IMR-90 (cell line): Measurements from ENCODE around the gene LGI4. TPM values are rescaled to one million over a fixed set of nuclear protein-coding genes. Genes with fewer than 3 reads are reported as not detected.

Experiments
- ATAC-seq: fragments of 200-7000 bp; cut with Tn5 transposase; 2 replicates; pipeline ENCODE4 v1.9.1; 2020; ENCODE audit warnings: low read depth, mild to moderate bottlenecking, moderate library complexity
- BruUV-seq: library from RNA; stranded (reverse); fragments of 400-500 nt; replicated peaks from 2 replicates; lab custom pipeline; 2021; lab: Mats Ljungman, UMichigan
- CTCF ChIA-PET: fragments of 300-600 bp; formaldehyde crosslinking; extraction: SDS; loops from one replicate; lab custom pipeline; 2021; ENCODE audit warnings: antibody characterized with exemption; lab: Yijun Ruan, JAX
- POLR2A ChIA-PET: fragments of 300-600 bp; sonication (Branson Sonifier 250); formaldehyde crosslinking; loops from one replicate; lab custom pipeline; 2022; ENCODE audit warnings: antibody characterized with exemption; ENCODE audit not compliant: unreplicated experiment; lab: Charles Lee
- DNase-seq: peaks from one replicate; pipeline ENCODE4 v3.0.0; 2013
- H2AFZ ChIP-seq: replicated peaks from 2 replicates; pipeline ENCODE3; 2013; ENCODE audit warnings: low read length, mild to moderate bottlenecking; ENCODE audit not compliant: poor library complexity
- H2AK5ac ChIP-seq: 2 replicates; pipeline ENCODE4 v1.6.1; 2013; ENCODE audit warnings: low read depth, low read length, inconsistent platforms
- H2AK9ac ChIP-seq: replicated peaks from 2 replicates; pipeline ENCODE3; 2013; ENCODE audit warnings: mild to moderate bottlenecking, low read depth, low read length, moderate library complexity; ENCODE audit not compliant: poor library complexity
- H2BK120ac ChIP-seq: 2 replicates; pipeline ENCODE4 v1.6.1; 2013; ENCODE audit warnings: low read depth, low read length, inconsistent platforms
- H2BK15ac ChIP-seq: 3 replicates; pipeline ENCODE4 v1.6.1; 2013; ENCODE audit warnings: low read depth, low read length, inconsistent platforms
- H2BK20ac ChIP-seq: 2 replicates; pipeline ENCODE4 v1.6.1; 2013; ENCODE audit warnings: low read depth, mild to moderate bottlenecking, inconsistent platforms, low read length, moderate library complexity
- H2BK5ac ChIP-seq: 2 replicates; pipeline ENCODE4 v1.6.1; 2013; ENCODE audit warnings: mild to moderate bottlenecking, low read depth, low read length, inconsistent platforms; ENCODE audit not compliant: poor library complexity, severe bottlenecking
- H3K14ac ChIP-seq: replicated peaks from 2 replicates; pipeline ENCODE4 v1.6.1; 2013; ENCODE audit warnings: low read depth, low read length, inconsistent platforms
- H3K18ac ChIP-seq: 2 replicates; pipeline ENCODE4 v1.6.1; 2013; ENCODE audit warnings: low read depth, low read length, control low read depth
- H3K23ac ChIP-seq: 2 replicates; pipeline ENCODE4 v1.6.1; 2013; ENCODE audit warnings: low read depth, low read length, inconsistent platforms
- H3K27ac ChIP-seq: 2 replicates; pipeline ENCODE4 v1.5.1; 2013; ENCODE audit warnings: mild to moderate bottlenecking, control low read depth, low read length; ENCODE audit not compliant: insufficient read depth
- H3K27me3 ChIP-seq: 2 replicates; pipeline ENCODE4 v1.6.1; 2013; ENCODE audit warnings: low read length; ENCODE audit not compliant: control insufficient read depth, insufficient read depth
- H3K36me3 ChIP-seq: 2 replicates; pipeline ENCODE4 v1.6.1; 2013; ENCODE audit warnings: low read length, mixed read lengths; ENCODE audit not compliant: control insufficient read depth, insufficient read depth
- H3K4ac ChIP-seq: 2 replicates; pipeline ENCODE4 v1.6.1; 2013; ENCODE audit warnings: low read depth, low read length, inconsistent platforms
- H3K4me1 ChIP-seq: 2 replicates; pipeline ENCODE4 v1.6.1; 2013; ENCODE audit warnings: low read length, mixed read lengths; ENCODE audit not compliant: control insufficient read depth, insufficient read depth
- H3K4me2 ChIP-seq: 2 replicates; pipeline ENCODE4 v1.6.1; 2013; ENCODE audit warnings: low read depth, mild to moderate bottlenecking, control low read depth, low read length, moderate library complexity
- H3K4me3 ChIP-seq: 2 replicates; pipeline ENCODE4 v1.5.1; 2013; ENCODE audit warnings: low read depth, mild to moderate bottlenecking, control low read depth, low read length, moderate library complexity; ENCODE audit not compliant: insufficient read depth
- H3K56ac ChIP-seq: 2 replicates; pipeline ENCODE4 v1.6.1; 2013; ENCODE audit warnings: low read length, inconsistent platforms; ENCODE audit not compliant: insufficient read depth; ENCODE audit errors: extremely low read depth
- H3K79me1 ChIP-seq, 2 experiments: 2 replicates each; pipeline ENCODE4 v1.6.1; 2013; ENCODE audit warnings: low read length in 2 of 2, inconsistent platforms in 1 of 2, low read depth in 1 of 2
- H3K9ac ChIP-seq: 2 replicates; pipeline ENCODE4 v1.6.1; 2013; ENCODE audit warnings: low read depth, low read length, control low read depth
- H3K9me1 ChIP-seq: 2 replicates; pipeline ENCODE4 v1.6.1; 2013; ENCODE audit warnings: low read length, inconsistent platforms; ENCODE audit not compliant: insufficient read depth
- H3K9me3 ChIP-seq: 2 replicates; pipeline ENCODE4 v1.6.1; 2013; ENCODE audit warnings: low read length; ENCODE audit not compliant: control insufficient read depth, insufficient read depth
- H4K20me1 ChIP-seq: 2 replicates; pipeline ENCODE4 v1.6.1; 2013; ENCODE audit warnings: low read length, inconsistent platforms; ENCODE audit not compliant: insufficient read depth
- H4K5ac ChIP-seq: 2 replicates; pipeline ENCODE4 v1.6.1; 2013; ENCODE audit warnings: mild to moderate bottlenecking, low read depth, low read length, control low read depth
- H4K8ac ChIP-seq, 2 experiments: 2 replicates each; pipeline ENCODE4 v1.6.1; 2013; ENCODE audit warnings: low read depth in 2 of 2, low read length in 2 of 2, control low read depth in 1 of 2, inconsistent platforms in 1 of 2
- H4K91ac ChIP-seq: 2 replicates; pipeline ENCODE4 v1.6.1; 2013; ENCODE audit warnings: low read depth, low read length, inconsistent platforms; ENCODE audit not compliant: insufficient read depth
- CEBPB ChIP-seq: IDR thresholded peaks from 2 replicates; pipeline ENCODE4 v1.6.1; 2012; ENCODE audit warnings: low read depth, low read length, improper control_type of control experiment
- CHD1 ChIP-seq: IDR thresholded peaks from 2 replicates; pipeline ENCODE4 v1.6.1; 2012; ENCODE audit warnings: low read depth, low read length, improper control_type of control experiment
- ELK1 ChIP-seq: fragments of 150-350 bp; IDR thresholded peaks from 2 replicates; pipeline ENCODE4 v1.6.1; 2016; ENCODE audit warnings: low read depth, mild to moderate bottlenecking, low read length, moderate library complexity, borderline replicate concordance
- FOS ChIP-seq: fragments of 150-350 bp; IDR thresholded peaks from 2 replicates; pipeline ENCODE4 v1.6.1; 2016; ENCODE audit warnings: low read depth, low read length
- MAFK ChIP-seq: IDR thresholded peaks from 2 replicates; pipeline ENCODE4 v1.6.1; 2012; ENCODE audit warnings: low read depth, low read length, improper control_type of control experiment
- MAZ ChIP-seq: IDR thresholded peaks from 2 replicates; pipeline ENCODE4 v1.6.1; 2012; ENCODE audit warnings: low read depth, mild to moderate bottlenecking, low read length, improper control_type of control experiment, moderate library complexity, borderline replicate concordance
- MXI1 ChIP-seq: IDR thresholded peaks from 2 replicates; pipeline ENCODE4 v1.6.1; 2012; ENCODE audit warnings: low read depth, mild to moderate bottlenecking, low read length, moderate library complexity, borderline replicate concordance
- NFE2L2 ChIP-seq: fragments of 150-350 bp; IDR thresholded peaks from 2 replicates; pipeline ENCODE4 v1.6.1; 2016; ENCODE audit warnings: low read depth, mild to moderate bottlenecking, low read length
- POLR2A ChIP-seq: IDR thresholded peaks from 2 replicates; pipeline ENCODE4 v1.6.1; 2012; ENCODE audit warnings: mild to moderate bottlenecking, low read depth, low read length
- RAD21 ChIP-seq: IDR thresholded peaks from 2 replicates; pipeline ENCODE4 v1.6.1; 2012; ENCODE audit warnings: low read length, improper control_type of control experiment
- RCOR1 ChIP-seq: IDR thresholded peaks from 2 replicates; pipeline ENCODE4 v1.6.1; 2012; ENCODE audit warnings: mild to moderate bottlenecking, low read length, improper control_type of control experiment; ENCODE audit not compliant: insufficient replicate concordance
- WGBS, 2 experiments: methylation state at CpG; one replicate each; pipeline versions ENCODE4 v1.1.5 to v1.1.7; 2013; ENCODE audit warnings: missing lambda C conversion rate in 2 of 2; ENCODE audit not compliant: insufficient read length in 1 of 2; ENCODE audit errors: extremely low coverage in 2 of 2; 5-methylcytosine and 5-hydroxymethylcytosine counted together
- dilution Hi-C: fragments of 300-500 bp; cut with HindIII; formaldehyde crosslinking; loops from one replicate; pipeline ENCODE4 v1.14.3; 2018; ENCODE audit warnings: low sequenced_read_pairs; ENCODE audit not compliant: unreplicated experiment
- in situ Hi-C: fragments of 300-500 bp; cut with MboI; formaldehyde crosslinking; loops from 3 replicates; pipeline ENCODE4 v1.14.3; 2019; ENCODE audit warnings: low sequenced_read_pairs, inconsistent platforms, mixed read lengths
- intact Hi-C: fragments of 100-400 bp; cut with micrococcal nuclease; formaldehyde crosslinking; loops from 2 replicates; pipeline ENCODE4 v1.10.0; 2022
- polyA plus RNA-seq, 3 experiments: library from polyadenylated mRNA; depleted of rRNA; stranded (reverse); fragments of >200 nt; gene quantifications; 2 replicates each; pipeline ENCODE4 v1.2.3, GENCODE V29; 2012; ENCODE audit warnings: low replicate concordance in 1 of 3
- total RNA-seq: library from RNA; depleted of rRNA; stranded (reverse); fragments of >200 nt; gene quantifications from 2 replicates; pipeline ENCODE4 v1.2.3, GENCODE V29; 2012
- TF ChIP-seq, protein P1 (sequence below): fragments of 150-350 bp; IDR thresholded peaks from 2 replicates; pipeline ENCODE4 v1.6.1; 2017; ENCODE audit warnings: mild to moderate bottlenecking, antibody characterized with exemption, low read length, low read depth

LGI4 gene
- total and polyA plus RNA-seq, 2 of the 4 experiments (the other 2 are of a cell fraction): 0.10 TPM; not detected in 1

DNA sequence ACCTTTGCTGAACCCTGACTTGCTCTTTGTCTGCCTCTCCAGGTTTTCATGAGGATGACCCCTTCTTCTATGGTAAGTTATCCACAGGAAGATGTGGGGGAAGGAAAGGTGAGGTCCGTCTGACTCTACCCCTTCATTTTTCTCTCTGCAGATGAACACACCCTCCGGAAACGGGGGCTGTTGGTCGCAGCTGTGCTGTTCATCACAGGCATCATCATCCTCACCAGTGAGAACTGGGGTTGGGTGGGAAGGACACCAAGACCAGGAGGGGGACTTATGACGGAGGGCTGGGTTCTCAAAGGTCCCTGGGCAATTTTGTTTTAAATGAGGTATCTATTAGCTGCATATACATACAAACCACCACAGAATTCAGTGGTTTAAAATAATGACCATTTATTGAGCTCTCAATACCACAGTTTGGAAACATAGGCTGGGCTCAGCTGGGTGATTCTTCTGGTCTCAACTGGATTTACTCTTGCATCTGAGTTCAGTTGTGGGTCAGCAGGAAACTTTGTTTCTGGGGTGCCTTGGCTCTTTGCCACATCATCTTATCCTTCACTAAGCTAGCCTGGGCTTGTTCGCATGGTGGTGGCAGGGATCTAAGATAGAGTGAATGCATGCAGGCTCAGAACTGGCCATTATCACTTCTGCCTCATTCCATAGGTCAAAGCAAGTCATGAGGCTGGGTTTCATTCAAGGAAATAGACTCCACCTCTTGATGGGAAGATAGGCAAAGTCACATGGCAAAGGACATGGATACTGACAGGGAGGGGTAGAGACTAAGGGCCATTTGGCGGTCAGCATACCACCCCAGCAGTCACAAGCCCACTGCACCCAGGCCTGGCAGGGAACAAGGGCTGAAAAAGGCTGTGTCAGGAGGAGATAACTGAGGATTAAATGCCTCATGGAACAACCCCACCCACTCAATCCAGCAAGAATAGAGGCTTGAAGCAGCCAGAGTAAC, 31.5 kb upstream of the LGI4 start (continued):
- no peak for TF ChIP-seq RCOR1

GRCh38 chr19:35165200-35166058, 30.6 kb upstream of the LGI4 start:
- no peak for DNase-seq
- in situ Hi-C loops: no loop called here
- WGBS, 2 experiments: 90% methylated on average over 2 of the region's 5 CpGs; no CpG with 5 or more reads in 1 of the 2 experiments
- TF ChIP-seq, protein P1, sequence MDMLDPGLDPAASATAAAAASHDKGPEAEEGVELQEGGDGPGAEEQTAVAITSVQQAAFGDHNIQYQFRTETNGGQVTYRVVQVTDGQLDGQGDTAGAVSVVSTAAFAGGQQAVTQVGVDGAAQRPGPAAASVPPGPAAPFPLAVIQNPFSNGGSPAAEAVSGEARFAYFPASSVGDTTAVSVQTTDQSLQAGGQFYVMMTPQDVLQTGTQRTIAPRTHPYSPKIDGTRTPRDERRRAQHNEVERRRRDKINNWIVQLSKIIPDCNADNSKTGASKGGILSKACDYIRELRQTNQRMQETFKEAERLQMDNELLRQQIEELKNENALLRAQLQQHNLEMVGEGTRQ: no peak
- TF ChIP-seq MAZ: no peak
- no peak for TF ChIP-seq NFE2L2
- TF ChIP-seq MAFK: no peak
- TF ChIP-seq CEBPB: no peak
- no peak for TF ChIP-seq RAD21
- TF ChIP-seq ELK1: no peak
- TF ChIP-seq MXI1: no peak
- no peak for TF ChIP-seq POLR2A
- no peak for TF ChIP-seq CHD1
- TF ChIP-seq FOS: no peak

More at GRCh38 chr19:35165200-35166058, 30.6 kb upstream of the LGI4 start:
- BruUV-seq: no TSS peak
- Histone ChIP-seq H2AK5ac (no peak overlapping the region), H3K27me3 (no peaks in the 10 kb centered on the region), H2BK120ac (no peak overlapping the region), H3K4me2 (no peak overlapping the region), H3K79me1 (peaks cover 5% of the 10 kb centered on the region in 2 experiments; a peak in 3 of 4 replicates), H4K20me1 (no peaks in the 10 kb centered on the region), H3K9me3 (peaks cover 30% of the 10 kb centered on the region), H3K4me3 (no peak overlapping the region), H2BK20ac (no peak overlapping the region), H2AK9ac (no peak overlapping the region), H3K18ac (no peak overlapping the region), H4K5ac (no peak overlapping the region), H4K91ac (no peak overlapping the region), H3K4ac (no peak overlapping the region), H3K27ac (no peak overlapping the region), H2AFZ (no peak overlapping the region), H3K9ac (no peak overlapping the region), H3K23ac (no peak overlapping the region), H3K4me1 (no peaks in the 10 kb centered on the region), H2BK5ac (no peak overlapping the region), H3K36me3 (peaks cover 54% of the 10 kb centered on the region), H4K8ac (no peak overlapping the region), H3K9me1 (no peaks in the 10 kb centered on the region), H3K14ac (no peak overlapping the region), H2BK15ac (no peak overlapping the region), H3K56ac (no peak overlapping the region)
- CTCF ChIA-PET: no interaction called here
- dilution Hi-C loops: no loop called here
- POLR2A ChIA-PET: no interaction called here
- ATAC-seq: no peak
- intact Hi-C loops: no loop called here
